Epithelial cell of esophagus (primary cell): ENCODE data around the gene MYO9B.

Experiments
- DNase-seq: peaks from one replicate; pipeline ENCODE4 v3.0.0; 2010; ENCODE audit warnings: low read depth
- H3K4me3 ChIP-seq: 2 replicates; pipeline ENCODE4 v1.5.1; 2011; ENCODE audit warnings: mild to moderate bottlenecking, low read length, control low read depth
- CTCF ChIP-seq: IDR thresholded peaks from 2 replicates; pipeline ENCODE4 v1.5.1; 2011; ENCODE audit warnings: low read depth, mild to moderate bottlenecking, low read length, control low read depth, inconsistent platforms; ENCODE audit not compliant: insufficient read depth; ENCODE audit errors: missing control alignments

MYO9B gene

GRCh38 chr19:17165715-17166114 lies 90.1 kb downstream of the MYO9B start:
- TF ChIP-seq CTCF, result no peak
- no peak for DNase-seq
- H3K4me3 ChIP-seq, result no peak overlapping the region

DNA sequence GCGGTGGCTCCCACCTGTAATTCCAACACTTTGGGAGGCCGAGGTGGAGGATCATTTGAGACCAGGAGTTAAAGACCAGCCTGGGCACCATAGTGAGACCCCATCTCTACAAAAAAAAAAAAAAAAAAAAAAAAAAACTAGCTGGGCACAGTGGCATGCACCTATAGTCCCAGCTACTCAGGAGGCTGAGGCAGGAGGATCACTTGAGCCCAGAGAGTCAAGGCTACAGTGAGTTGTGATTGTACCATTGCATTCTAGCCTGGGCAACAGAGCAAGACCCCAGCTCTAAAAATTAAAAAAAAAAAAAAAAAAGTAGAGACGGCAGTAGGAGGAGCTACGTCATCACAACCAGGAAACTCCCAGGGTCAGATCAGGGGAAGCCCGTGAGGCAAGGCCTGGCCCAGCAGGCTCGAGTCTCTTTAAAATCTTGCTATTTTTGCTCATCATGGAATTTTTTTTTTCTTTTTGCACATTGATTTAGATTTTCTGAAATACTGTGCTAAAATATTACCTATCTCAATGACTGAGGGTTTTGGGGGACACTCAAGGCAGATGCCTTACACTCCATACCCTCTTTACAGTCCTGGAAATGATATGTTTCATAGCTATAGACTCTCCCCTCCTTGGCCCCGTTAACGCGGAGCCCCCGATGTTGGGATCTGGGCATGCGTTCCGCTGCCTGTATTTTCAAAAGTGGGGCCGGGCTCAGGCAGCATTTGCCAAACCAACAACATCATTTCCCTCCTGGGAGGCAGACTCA lies 95.1 kb downstream of the MYO9B start:
- no peak overlapping the region for H3K4me3 ChIP-seq
- DNase-seq, result no peak
- no peak for TF ChIP-seq CTCF

GRCh38 chr19:17171874-17172273 lies 96.3 kb downstream of the MYO9B start:
- no peak overlapping the region for H3K4me3 ChIP-seq
- no peak for TF ChIP-seq CTCF
- no peak for DNase-seq

DNA sequence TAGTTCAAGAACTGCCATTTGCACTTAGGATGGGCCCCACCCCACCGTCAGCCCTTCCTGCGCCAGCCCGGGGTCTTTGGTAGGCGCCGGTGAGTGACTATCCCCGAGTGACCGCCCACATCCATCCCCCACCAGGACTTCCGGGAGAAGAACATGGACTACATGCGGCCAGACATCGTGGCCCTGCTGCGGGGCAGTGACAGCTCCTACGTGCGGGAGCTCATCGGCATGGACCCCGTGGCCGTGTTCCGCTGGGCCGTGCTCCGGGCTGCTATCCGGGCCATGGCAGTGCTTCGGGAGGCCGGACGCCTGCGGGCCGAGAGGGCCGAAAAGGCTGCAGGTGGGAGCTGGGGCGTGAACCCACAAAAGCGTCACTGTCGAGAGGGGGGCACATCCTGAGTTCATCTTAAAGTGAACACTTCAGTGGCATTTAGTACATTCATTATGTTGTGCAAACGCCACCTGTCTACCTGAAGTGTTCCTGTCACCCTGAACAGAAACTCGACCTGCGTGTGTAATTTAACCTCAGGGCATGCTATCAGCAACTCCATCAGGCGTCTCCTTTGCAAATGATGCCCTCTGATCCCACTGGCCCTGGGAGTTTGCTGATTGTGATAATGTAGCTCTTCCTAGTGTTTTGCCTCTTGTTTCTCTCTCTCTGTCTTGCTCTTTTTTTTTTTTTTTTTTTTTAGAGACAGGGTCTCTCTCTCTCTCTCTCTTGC lies 97.2 kb downstream of the MYO9B start:
- H3K4me3 ChIP-seq, result no peak overlapping the region
- TF ChIP-seq CTCF, result no peak
- no peak for DNase-seq

GRCh38 chr19:17178291-17178690 lies 102.7 kb downstream of the MYO9B start:
- TF ChIP-seq CTCF, result no peak
- H3K4me3 ChIP-seq, result no peak overlapping the region
- DNase-seq, result no peak

- no peak for DNase-seq
- no peak overlapping the region for H3K4me3 ChIP-seq
- no peak for TF ChIP-seq CTCF
Measured at GRCh38 chr19:17180997-17181702, 105.6 kb downstream of the MYO9B start.
